Keratinocyte (primary cell): Measurements from ENCODE around the gene PIK3IP1.

Source experiments
- CTCF ChIP-seq, 3 experiments: IDR thresholded peaks in 1 of 3; conservative IDR thresholded peaks in 1 of 3; optimal IDR thresholded peaks in 1 of 3; 2 replicates in 2 of 3; 3 replicates in 1 of 3; pipeline versions ENCODE3 to v1.5.1; 2011; ENCODE audit warnings: low read length in 3 of 3, mild to moderate bottlenecking in 3 of 3, moderate library complexity in 2 of 3, control low read depth in 1 of 3, inconsistent platforms in 1 of 3; ENCODE audit not compliant: insufficient read depth in 2 of 3; ENCODE audit errors: extremely low read depth in 1 of 3
- EZH2 ChIP-seq: IDR thresholded peaks from one replicate; pipeline ENCODE4 v1.6.1; 2012; ENCODE audit warnings: inconsistent platforms, mild to moderate bottlenecking, low read length, moderate library complexity

- TF ChIP-seq CTCF (optimal IDR thresholded peaks at IDR 0.05 in 1 of 3, IDR thresholded peaks at IDR 0.05 in 1 of 3, conservative IDR thresholded peaks at IDR 0.05 in 1 of 3; ENCODE audit: extremely low read depth in 1 of 3, insufficient read depth in 2 of 3, low read length in 3 of 3) (no peak), EZH2 (no peak)
Measured at GRCh38 chr22:31340360-31340759, 48.1 kb upstream of the PIK3IP1 start.
